NCI-H82 treated with DMSO at 0.1 percent for 48 hours (cell line): ENCODE data around the gene DNAJC15.

Experiments used
- DNase-seq: peaks from one replicate; lab custom pipeline; 2025; ENCODE audit not compliant: unreplicated experiment; lab: John Stamatoyannopoulos, UW

Gene DNAJC15

DNA sequence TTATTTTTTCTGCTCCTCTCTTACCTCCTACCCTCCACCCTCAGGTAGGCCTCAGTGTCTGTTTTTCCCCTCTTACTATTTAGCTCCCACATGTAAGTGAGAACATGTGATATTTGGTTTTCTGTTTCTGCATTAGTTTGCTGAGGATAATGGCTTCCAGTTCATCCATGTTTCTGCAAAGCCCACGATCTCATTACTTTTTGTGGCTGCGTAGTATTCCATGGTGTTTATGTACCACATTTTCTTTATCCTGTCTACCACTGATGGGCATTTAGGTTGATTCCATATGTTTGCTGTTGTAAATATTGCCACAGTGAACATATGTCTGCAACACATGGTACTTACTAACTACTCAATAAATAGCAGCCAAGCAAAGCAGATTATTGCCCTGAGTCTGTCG, 56.8 kb downstream of the DNAJC15 start:
- DNase-seq = no peak

DNA sequence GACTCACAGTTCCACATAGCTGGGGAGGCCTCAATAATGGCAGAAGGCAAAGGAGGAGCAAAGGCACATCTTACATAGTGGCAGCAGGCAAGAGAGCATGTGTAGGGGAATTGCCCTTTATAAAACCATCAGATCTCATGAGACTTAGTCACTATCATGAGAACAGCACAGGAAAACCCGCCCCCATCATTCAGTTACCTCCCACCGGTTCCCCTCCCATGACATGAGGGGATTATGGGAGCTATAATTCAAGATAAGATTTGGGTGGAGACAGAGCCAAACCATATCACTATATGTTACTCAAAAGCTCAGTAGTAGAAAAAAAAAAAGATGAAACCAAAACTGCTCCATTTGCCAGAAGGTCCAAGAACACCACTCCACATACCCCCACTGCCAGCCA, 58.5 kb downstream of the DNAJC15 start:
- DNase-seq = no peak

DNA sequence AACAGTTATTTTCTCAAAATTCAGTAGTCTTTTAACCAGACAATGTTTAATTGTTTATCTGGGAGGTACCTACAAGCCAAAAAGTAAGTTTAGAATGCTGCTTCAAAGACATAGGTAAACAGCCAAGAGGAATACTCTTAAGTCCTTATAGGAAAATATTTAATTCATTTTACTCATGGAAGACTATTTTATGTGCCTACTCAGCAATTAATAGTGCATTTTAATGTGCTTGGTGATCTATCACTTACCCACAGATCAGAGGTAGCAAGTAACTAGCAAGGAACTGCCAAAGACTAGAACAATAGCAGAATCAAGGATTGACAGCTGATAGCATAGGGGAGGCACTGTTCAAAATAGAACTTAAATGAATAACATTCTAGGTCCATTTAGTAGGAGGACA, 60.4 kb downstream of the DNAJC15 start:
- no peak for DNase-seq

DNA sequence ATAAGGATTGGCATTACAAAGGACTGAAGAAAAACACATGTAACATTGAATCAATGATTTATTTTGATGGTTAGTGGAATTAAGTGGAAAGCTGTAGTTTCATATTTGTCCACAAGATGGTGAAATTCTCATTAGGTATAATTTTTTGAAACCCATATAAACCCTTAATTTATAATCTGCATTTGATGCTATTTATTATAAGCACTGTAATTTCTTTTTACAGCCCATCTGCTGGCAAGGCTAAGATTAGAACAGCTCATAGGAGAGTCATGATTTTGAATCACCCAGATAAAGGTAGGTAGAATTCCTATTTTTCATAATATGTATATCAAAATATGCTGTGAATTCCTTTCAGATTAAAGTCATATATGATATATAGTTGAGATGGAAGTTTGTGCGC, 62.2 kb downstream of the DNAJC15 start:
- peak; percentile 67 for DNase-seq

DNA sequence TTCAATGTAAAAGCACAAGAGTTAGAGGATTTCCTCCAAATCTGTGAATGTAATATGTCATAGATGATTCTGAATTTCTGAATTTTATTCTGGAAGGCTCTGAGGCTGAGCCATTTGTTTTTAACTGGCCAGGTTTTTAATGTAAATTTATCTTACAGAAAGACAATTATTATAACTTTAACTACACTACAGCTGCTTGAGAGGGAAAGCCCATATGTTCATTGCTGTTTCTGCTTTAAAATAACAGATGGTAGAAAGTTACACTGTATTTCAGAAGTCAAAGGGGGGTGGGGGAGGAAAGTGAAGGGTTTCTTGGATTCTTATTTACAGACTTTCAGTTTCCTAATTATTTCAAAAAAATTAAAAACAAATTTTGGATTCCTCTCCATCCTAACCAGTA, 62.8 kb downstream of the DNAJC15 start:
- DNase-seq = peak; percentile 70

DNA sequence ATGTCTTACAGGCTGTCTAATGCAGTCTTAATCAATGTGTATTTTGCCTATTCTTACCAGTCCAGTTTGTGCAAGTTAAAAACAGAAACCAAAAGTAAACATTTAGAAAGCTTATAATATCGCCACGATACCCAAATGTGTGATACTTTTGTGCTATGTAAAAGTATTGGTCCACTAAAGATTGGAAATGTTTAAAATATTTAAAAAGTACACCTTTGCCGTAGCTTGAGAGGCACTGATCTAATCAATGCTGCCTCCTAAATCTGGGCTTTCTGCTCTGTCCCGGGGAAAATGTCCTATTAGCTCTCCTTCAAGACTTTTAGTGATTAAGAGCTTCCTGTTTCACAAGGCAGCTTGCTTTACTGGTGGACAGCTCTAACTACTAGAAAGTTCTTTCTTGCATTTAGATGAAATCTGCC, 64.7 kb downstream of the DNAJC15 start:
- no peak for DNase-seq

DNA sequence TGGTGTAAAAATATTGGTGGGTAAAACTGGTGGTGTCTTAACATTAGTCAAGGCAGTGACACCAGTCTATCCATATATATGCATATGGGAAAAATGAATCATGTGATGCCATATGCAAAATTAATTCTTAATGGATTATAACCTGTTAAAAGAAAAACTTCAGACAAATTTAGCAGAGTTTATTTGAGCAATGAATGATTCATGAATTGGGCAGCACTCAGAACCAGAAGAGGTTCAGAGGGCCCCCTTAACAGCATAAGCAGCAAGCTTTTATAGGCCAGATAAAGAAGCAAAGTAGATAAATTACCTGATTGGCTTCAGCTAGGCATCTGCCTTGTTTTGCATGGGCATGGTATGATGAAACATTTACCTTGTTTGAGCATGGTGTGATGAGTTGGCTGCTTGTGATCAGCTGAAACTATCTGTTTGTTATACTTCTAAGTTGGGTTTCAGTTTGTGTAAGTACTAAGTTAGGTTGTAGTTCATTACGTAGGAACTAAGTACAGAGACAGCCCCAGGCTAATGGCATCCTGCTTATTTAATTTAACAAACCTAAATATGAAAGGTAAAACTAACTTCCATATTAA, 66.6 kb downstream of the DNAJC15 start:
- DNase-seq = no peak

DNA sequence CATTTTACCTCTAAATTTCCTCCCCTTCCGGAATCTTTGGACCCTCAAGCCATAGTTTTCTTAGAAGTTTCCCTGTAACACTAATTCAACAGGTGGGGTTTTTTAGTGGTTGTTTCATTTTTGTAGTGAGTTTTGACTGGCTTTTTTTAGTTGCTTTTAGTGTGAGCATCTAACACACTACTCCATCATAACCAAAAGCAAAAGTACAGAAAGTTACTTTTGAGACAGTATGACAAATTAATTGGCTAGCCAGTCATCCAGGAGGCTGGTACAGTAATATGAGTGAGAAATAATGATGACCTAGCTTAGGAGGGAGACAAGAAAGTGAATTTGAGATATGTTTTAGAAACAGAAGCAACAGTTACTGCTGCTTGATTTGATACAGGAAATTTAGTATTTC, 71.5 kb downstream of the DNAJC15 start:
- no peak for DNase-seq

DNA sequence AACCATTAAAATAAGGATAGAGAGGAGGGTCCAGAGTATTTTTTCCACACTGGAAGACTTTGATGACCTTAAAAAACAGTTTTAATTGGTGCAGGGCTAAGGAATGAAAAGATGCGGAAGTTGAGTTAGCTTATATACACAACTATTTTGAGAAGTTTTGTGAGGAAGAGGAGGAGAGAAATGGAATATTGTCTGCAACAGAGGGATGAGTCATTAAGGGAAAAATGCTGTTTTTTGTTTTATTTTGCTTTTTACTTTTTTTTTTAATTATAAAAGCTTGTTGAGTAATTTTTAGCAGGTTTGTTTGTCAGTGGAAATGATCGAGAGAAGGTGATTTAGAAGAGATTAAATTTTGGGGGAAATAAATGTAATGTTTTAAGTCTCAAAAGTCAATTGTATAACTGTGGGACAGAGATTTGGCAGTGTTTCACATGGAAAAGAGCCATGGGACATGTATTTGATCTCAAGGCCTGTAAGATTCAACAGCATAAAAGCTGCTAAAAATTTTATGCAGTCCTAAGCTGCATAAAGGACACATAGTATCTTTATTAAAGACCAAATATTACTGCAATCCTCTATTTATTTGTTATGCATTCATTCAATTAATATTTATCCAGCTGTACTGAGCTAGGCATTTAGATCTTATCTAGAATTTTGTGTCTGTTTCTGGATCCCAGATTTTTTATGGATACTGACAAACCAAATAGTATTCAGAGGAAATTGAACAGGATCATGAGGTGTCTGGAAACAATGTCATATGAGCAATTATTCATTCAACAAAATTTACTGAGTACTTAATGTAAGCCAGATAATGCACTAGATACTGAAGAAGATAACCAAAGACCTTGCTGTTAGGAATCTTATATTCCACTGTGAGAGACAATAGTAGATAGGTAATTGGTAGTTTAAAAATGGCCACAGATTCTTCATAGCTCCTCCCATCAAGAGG, 72.7 kb downstream of the DNAJC15 start:
- DNase-seq = no peak

DNA sequence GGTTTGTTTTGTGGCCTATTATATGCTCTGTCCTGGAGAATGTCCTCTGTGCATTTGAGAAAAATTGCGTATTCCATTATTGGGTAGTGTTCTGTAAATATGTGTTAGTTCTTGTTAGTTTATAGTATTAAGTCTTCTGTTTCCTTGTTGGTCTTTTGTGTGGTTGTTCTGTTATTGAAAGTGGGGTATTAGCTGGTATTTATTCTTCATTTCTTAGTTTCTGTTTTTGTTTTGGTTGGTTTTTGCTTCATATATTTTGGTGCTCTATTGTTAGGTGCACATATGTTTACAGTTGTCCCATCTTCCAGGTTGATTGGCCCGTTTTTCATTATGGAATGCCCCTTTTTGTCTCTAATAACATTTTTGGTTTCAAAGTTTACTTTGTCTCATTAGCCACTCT, 77.3 kb downstream of the DNAJC15 start:
- DNase-seq = no peak

DNA sequence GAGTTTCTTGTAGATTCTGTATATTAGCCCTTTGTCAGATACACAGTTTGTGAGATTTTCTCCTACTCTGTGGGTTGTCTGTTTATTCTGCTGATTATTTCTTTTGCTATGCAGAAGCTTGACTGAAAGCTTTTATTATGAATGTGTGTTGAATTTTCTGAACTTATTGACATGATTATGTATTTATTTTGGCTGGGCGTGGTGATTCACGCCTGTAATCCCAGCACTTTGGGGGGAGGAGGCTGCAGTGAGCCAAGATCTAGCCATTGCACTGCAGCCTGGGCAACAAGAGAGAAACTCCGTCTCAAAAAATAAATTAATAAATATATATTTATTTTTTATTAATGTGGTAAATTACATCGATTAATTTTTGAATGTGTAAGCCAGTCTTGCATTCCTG, 78.9 kb downstream of the DNAJC15 start:
- no peak for DNase-seq

DNA sequence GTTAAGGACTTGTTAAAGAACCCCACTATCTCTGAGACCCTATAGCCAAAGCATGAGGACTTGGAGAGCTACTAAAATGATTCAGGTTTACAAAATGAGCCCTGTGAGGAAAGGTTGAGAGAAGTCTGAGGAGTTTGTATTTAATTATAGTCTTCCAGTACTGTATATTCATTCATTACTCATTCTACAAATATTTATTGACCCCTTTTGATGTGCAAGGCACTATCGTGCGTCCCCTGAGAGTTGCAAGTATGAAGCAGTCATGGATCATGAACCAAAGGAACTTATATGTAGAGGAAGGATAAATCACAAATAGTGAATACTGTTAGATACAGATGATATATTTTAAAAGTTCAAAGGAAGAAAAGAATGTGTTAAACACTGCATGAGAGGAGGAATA, 84.4 kb downstream of the DNAJC15 start:
- no peak for DNase-seq

DNA sequence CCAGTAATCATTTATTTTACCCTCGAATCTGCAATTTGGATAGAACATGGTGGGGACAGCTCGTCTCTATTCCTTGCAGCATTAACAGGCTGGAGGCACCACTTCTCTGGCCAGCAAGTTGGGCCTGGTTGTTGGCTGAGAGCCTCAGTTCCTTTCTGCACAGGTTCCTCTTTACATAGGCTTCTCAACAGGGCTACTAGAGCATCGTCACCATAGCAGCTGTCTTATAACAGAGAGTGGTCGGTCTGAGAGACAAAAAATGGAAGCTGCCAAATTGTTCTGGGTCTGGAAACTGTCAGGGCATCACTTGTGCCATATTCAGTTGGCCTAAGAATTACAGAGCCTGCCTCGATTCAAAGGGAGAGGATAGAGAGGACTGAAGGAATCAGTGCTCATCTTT, 86.7 kb downstream of the DNAJC15 start:
- no peak for DNase-seq

DNA sequence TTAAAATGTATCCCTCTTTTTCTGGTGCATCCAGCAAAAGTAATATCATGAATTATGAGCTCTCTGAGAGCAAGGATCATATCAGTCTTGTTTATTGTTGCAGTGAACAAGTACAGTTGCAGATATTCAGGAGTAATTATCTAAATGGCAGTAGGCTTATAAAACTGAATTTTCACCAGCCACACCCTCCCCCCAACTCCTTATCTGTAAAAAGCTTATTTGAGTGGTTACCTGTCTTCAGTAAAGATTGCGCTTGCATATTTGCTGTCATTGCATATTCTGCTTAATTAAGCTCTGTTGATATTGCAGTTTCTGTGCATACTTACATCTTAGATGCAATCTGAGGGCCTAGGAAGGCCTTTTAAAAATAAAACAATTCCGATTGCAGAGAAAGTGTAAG, 87.3 kb downstream of the DNAJC15 start:
- DNase-seq = no peak

DNA sequence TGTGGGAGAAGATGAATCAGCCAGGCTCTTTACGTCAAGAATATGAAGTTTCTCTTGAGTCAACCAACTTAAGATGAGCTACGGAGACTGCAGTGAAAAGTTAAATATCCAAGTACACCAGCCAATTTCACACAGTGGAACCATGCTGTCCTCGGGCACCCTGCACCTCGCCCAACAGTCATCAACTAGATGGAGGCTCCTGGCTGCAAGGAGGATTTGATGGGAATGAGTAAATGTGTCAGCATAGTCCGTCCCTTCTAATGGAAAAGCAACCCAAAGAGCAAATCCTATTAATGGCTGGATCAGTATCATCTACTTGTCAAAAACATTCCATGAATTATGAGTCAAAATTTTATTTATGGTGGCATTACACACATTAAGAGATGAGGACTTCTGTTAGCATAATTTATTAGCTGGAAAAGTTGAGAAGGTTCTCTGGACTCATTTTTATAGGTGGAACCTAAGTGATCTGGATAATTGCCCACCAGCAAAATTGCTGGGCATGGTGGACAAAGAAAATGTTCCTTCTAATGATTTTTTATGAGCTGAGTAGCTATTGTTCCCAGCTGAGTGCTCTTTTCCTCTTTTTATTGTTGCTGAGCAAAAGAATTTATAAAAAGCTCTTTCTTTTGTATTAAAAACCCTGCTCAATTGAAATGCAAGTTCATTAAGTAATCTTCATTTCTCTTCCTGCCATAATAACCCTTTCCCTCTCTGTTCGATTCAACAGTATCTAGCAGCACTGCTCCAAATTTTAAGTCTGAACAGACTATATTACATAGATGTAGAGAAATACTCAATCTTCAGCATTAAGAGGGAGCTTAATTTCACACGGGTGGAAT, 88.4 kb downstream of the DNAJC15 start:
- DNase-seq = no peak

DNA sequence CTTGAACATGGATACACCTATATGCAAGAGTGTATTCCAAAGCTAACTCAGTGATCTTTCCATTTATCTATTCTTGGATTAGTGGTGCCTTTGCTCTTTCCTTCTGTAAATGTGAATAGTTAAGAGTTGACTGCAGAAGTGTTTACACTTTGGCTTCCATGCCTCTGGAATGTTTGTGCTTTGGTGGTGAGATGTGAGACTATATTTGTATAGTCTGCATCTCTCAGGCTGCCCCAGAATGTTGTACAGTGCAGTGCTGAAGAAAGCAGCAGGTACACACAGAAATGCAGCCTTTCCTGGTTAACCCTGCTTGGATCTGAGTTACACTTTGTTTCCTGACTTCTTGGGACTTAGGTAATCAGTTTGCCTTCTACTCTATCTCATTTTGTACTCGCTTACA, 90.2 kb downstream of the DNAJC15 start:
- DNase-seq = no peak

DNA sequence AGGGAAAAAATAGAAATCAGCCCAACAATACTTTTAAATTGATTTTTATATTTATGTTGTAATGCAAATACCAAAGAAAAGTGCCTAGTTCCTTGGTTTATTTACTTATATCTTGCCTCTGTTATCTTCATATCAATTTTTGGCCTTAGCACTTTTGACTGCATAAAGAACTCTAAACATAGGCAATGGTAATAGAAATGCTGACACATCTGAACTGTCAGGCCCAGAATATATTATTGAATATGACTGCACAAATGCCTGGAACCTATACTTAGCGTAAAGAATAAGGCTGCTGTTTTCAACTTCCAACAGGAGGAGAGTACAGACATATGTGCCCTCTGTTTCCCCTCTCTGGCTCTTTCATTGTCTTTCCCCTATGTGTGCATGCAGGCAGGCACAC, 91.1 kb downstream of the DNAJC15 start:
- DNase-seq = no peak

DNA sequence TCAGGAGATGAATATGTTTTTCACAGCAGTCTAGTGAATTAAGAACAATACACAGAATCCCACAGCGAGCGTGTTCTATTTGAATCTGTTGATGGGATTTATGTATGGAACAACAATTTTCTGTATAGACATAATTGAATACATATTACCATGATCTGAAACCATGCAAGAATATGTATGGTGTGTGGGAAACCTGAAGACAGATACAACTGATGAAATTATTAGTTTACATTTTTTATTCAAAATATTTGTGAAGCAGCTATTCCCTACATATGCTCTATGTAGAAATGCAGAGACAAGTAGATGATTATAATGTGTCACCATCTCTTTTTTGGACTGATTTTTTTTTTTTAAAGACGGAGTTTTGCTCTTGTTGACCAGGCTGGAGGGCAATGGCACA, 91.8 kb downstream of the DNAJC15 start:
- DNase-seq = no peak

DNA sequence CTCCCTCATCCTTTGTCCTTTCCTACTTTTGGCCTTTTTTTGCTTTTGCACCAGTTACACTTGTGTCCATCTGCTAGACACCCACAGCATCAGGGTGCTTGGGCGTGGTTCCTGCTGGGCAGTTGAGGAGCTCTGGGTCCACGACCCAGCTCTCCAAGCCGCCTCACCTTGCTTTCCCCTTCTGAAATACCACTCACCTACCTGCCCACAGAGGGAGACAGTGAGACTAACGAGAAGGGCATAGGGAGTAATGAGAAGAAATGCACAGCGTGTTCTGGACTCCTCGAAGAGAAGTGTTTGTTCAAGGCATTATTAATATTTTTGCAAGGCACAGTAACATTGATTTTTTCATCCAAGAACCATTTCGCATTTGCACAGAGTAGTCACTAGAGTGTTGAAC, 92.9 kb downstream of the DNAJC15 start:
- DNase-seq = no peak

DNA sequence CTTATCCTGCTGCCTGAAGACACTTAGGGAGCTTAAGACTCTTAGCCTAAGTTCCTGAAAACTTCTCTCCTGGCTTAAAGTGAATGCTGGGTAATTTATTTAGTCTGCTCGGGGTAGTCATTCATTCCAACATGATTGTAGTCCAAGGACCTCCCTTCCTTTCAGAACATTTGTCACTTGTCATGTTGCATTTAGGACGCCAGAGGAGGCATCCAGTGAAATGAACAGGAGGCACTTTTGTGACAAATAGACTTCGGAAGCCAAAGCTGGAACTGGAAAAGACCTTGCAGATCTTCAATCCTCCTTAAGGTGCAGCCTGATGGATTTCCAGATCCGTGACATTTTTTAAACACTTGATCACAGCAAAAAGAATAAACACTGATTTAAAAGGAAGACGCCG, 95.1 kb downstream of the DNAJC15 start:
- no peak for DNase-seq

DNA sequence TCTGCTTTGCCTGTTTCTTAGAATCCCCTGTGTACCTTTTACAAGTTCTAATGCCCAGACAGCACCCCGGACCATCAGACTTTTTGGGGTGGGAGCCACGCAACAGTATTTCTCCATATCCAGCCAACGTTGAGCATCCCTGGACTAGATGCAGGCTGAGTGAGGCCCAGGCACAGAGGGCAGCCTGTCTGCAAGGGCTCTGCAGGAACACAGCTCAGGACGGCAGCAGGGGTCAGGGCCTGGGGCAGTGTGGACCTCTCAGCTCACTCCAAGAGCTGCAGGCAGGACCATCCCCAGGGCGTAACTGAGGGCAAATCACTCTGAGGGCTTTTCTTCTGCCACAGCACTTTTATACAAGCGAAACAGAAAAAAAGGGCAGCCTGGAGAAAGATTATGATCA, 95.8 kb downstream of the DNAJC15 start:
- no peak for DNase-seq

DNA sequence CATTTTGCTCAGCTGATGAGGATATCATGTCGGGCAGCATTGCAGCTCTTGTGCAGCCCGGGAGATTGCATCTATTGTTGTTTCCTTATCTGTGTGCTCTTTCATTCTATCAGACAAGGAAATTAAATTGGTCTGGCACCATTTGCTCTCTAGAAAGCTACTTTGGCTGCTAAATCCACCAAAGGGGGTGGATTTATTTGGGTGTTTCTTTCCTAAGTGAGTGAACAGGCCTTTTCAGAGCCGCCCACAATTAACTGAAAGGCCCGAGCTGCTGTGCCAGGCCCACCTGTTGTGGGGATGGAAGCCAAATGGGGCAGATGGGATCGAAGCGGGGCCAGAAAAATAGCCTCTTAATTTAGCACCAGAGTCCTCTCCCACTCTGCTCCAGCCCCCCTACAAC, 99.4 kb downstream of the DNAJC15 start:
- DNase-seq = no peak
